Upper lobe of left lung (tissue), 4 donors: ENCODE results near the gene IBA57.

Experiments
- EP300 ChIP-seq, 4 donors: sonication (generic); formaldehyde crosslinking; IDR thresholded peaks; one replicate each; pipeline ENCODE4 v1.5.1; 2017; ENCODE audit warnings: antibody characterized with exemption in 4 of 4, control low read depth in 2 of 4
- POLR2A ChIP-seq, 4 donors: fragments of 450-650 bp; IDR thresholded peaks; one replicate each; pipeline ENCODE4 v1.5.1; 2016 to 2017; ENCODE audit warnings: antibody characterized with exemption in 4 of 4, mild to moderate bottlenecking in 2 of 4
- POLR2AphosphoS5 ChIP-seq, 2 donors: sonication (generic); formaldehyde crosslinking; IDR thresholded peaks; one replicate each; pipeline ENCODE4 v1.5.1; 2017; ENCODE audit warnings: antibody characterized with exemption in 2 of 2
- TF ChIP-seq, protein P1 (sequence below), 6 experiments: fragments of 450-650 bp in 4 of 6; fragments of 200-600 bp in 2 of 6; sonication (generic) in 2 of 6; IDR thresholded peaks; one replicate each; pipeline ENCODE4 v1.5.1; 2016 to 2019; ENCODE audit warnings: antibody characterized with exemption in 6 of 6

DNA sequence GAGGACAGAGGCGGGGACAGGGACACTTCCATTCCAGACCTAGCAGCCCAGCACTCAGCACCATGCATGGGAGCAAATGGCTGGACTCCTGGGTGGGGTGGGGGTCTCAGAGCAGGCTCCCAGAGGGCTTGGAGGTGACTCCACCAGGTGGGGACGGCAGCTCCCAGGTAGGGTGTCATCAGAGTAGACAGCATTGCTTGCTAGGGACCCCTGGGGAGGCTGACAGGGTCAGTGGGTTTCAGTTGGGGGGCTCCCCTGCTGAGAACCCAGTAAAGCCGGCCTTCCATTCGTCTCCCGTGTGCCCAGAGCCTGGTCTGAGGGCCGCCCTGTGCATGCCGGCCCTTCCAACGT lies 20.6 kb upstream of the IBA57 start:
- TF ChIP-seq, protein P1, sequence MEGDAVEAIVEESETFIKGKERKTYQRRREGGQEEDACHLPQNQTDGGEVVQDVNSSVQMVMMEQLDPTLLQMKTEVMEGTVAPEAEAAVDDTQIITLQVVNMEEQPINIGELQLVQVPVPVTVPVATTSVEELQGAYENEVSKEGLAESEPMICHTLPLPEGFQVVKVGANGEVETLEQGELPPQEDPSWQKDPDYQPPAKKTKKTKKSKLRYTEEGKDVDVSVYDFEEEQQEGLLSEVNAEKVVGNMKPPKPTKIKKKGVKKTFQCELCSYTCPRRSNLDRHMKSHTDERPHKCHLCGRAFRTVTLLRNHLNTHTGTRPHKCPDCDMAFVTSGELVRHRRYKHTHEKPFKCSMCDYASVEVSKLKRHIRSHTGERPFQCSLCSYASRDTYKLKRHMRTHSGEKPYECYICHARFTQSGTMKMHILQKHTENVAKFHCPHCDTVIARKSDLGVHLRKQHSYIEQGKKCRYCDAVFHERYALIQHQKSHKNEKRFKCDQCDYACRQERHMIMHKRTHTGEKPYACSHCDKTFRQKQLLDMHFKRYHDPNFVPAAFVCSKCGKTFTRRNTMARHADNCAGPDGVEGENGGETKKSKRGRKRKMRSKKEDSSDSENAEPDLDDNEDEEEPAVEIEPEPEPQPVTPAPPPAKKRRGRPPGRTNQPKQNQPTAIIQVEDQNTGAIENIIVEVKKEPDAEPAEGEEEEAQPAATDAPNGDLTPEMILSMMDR (IDR thresholded peaks at IDR 0.05), result no peak
- TF ChIP-seq POLR2AphosphoS5 (IDR thresholded peaks at IDR 0.05) (no peak), EP300 (IDR thresholded peaks at IDR 0.05) (no peak), POLR2A (IDR thresholded peaks at IDR 0.05) (no peak)
